ENCODE results near the gene ALG14.

The ALG14 gene

DNA sequence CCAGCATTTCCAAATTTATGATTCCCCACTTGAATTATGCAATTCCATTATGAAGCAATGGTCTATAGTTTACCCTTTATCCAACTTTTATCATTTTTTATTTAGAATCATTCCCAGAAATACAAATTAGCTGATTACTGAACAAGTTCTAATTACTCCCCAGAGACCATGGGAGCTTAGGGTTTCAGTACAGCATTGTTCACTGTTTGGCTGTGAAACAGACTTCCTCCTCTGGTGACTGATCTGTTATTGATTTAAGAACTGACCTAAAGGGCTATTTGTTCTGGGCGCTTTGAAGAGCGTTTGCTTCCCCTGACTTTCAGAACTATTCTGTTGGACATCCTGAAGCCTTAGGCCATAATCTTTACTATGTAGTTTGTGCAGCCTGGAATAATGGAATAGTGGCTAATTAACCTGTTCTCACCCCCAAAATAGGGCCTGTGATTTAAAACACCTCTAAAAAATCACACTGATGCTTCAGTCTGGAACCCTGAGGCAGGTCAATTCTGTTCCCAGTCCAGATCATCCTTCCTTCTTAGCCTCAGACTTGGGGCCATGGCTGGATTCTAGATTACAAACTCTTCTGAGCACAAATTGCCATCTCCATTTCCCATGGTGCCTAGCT lies 58.7 kb downstream of the ALG14 start:
- in situ Hi-C loops (cut with HindIII; ENCODE audit: low pct_ligation_motif_present, low sequenced_read_pairs): no loop called here
- TF ChIP-seq, protein P1, sequence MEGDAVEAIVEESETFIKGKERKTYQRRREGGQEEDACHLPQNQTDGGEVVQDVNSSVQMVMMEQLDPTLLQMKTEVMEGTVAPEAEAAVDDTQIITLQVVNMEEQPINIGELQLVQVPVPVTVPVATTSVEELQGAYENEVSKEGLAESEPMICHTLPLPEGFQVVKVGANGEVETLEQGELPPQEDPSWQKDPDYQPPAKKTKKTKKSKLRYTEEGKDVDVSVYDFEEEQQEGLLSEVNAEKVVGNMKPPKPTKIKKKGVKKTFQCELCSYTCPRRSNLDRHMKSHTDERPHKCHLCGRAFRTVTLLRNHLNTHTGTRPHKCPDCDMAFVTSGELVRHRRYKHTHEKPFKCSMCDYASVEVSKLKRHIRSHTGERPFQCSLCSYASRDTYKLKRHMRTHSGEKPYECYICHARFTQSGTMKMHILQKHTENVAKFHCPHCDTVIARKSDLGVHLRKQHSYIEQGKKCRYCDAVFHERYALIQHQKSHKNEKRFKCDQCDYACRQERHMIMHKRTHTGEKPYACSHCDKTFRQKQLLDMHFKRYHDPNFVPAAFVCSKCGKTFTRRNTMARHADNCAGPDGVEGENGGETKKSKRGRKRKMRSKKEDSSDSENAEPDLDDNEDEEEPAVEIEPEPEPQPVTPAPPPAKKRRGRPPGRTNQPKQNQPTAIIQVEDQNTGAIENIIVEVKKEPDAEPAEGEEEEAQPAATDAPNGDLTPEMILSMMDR (IDR thresholded peaks at IDR 0.05; ENCODE audit: low read depth, low read length, missing control alignments): no peak
- DNase-seq: no peak
- Histone ChIP-seq H3K36me3 (replicated peaks) (no peaks in the 10 kb centered on the region), H3K4me3 (ENCODE audit: low read depth, low read length) (no peak overlapping the region), H3K27me3 (replicated peaks) (no peaks in the 10 kb centered on the region), H3K27ac (no peak overlapping the region)

GRCh38 chr1:95012389-95012788 lies 60.4 kb downstream of the ALG14 start:
- H3K36me3 ChIP-seq (replicated peaks): no peaks in the 10 kb centered on the region
- in situ Hi-C loops (cut with HindIII; ENCODE audit: low pct_ligation_motif_present, low sequenced_read_pairs): no loop called here
- DNase-seq: peak; percentile 90
- no peak overlapping the region for H3K4me3 ChIP-seq (ENCODE audit: low read depth, low read length)
- H3K27ac ChIP-seq: no peak overlapping the region
- TF ChIP-seq, protein P1 (IDR thresholded peaks at IDR 0.05; ENCODE audit: low read depth, low read length, missing control alignments): no peak
- H3K27me3 ChIP-seq (replicated peaks): no peaks in the 10 kb centered on the region

GRCh38 chr1:95010158-95010557 lies 62.6 kb downstream of the ALG14 start:
- Histone ChIP-seq H3K4me3 (ENCODE audit: low read depth, low read length) (no peak overlapping the region), H3K36me3 (replicated peaks) (no peaks in the 10 kb centered on the region), H3K27me3 (replicated peaks) (no peaks in the 10 kb centered on the region), H3K27ac (no peak overlapping the region)
- TF ChIP-seq, protein P1 (IDR thresholded peaks at IDR 0.05; ENCODE audit: low read depth, low read length, missing control alignments): no peak
- in situ Hi-C loops (cut with HindIII; ENCODE audit: low pct_ligation_motif_present, low sequenced_read_pairs): no loop called here
- no peak for DNase-seq

- Histone ChIP-seq H3K27me3 (replicated peaks) (no peaks in the 10 kb centered on the region), H3K36me3 (replicated peaks) (no peaks in the 10 kb centered on the region), H3K27ac (no peak overlapping the region), H3K4me3 (ENCODE audit: low read depth, low read length) (no peak overlapping the region)
- in situ Hi-C loops (cut with HindIII; ENCODE audit: low pct_ligation_motif_present, low sequenced_read_pairs): no loop called here
- no peak for DNase-seq
- TF ChIP-seq, protein P1 (IDR thresholded peaks at IDR 0.05; ENCODE audit: low read depth, low read length, missing control alignments): no peak
Measured at GRCh38 chr1:95007687-95008086, 65.1 kb downstream of the ALG14 start.

DNA sequence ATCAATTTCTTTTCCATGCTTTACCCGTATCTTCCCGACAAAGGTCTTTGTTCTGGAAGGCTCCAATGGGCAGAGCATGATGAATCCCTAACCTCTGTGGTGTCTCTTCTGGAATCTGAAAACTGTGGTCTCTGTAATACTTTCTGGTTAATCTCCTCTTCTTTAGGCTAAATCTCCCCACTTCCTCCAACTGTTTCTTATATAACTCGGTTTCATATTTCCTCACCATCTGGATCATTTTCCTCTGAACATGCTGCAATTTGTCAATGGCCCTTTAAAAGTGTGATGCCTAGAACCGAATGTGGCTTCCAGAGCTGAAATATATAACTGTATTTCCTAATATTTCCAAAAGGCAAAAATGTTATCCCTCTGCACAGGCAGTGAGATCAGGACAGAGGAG lies 66.1 kb downstream of the ALG14 start:
- no peak overlapping the region for H3K4me3 ChIP-seq (ENCODE audit: low read depth, low read length)
- no peaks in the 10 kb centered on the region for H3K27me3 ChIP-seq (replicated peaks)
- no peaks in the 10 kb centered on the region for H3K36me3 ChIP-seq (replicated peaks)
- in situ Hi-C loops (cut with HindIII; ENCODE audit: low pct_ligation_motif_present, low sequenced_read_pairs): no loop called here
- TF ChIP-seq, protein P1 (IDR thresholded peaks at IDR 0.05; ENCODE audit: low read depth, low read length, missing control alignments): no peak
- H3K27ac ChIP-seq: no peak overlapping the region
- no peak for DNase-seq

DNA sequence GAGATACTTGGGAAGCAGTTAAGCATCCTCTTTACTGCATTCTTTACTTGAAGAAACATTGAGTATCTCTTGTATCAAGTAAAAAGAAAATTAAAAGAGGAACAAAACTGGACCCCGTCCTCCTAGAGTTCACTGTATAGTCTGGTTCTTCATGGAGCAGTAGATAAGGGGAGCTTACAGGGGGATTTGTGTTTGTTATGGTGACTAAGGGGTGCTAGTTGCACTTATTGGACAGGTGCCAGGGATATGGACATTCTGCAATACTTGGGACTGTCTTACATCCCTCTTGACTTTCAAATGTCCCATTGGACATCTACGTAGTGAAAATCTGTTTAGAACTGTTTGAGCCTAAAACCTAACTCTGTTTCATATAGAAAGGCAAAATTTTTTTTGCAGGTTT lies 67.2 kb downstream of the ALG14 start:
- Histone ChIP-seq H3K27ac (no peak overlapping the region), H3K36me3 (replicated peaks) (no peaks in the 10 kb centered on the region), H3K4me3 (ENCODE audit: low read depth, low read length) (no peak overlapping the region), H3K27me3 (replicated peaks) (no peaks in the 10 kb centered on the region)
- TF ChIP-seq, protein P1 (IDR thresholded peaks at IDR 0.05; ENCODE audit: low read depth, low read length, missing control alignments): no peak
- DNase-seq: no peak
- in situ Hi-C loops (cut with HindIII; ENCODE audit: low pct_ligation_motif_present, low sequenced_read_pairs): no loop called here
